OCI-LY3 (cell line): Measurements from ENCODE around the gene DDX4.

Experiments
- H2AFZ ChIP-seq: fragments of 200-600, 300-600 bp; shearing (Covaris generic); 2 replicates; pipeline ENCODE4 v1.6.0; 2014; ENCODE audit warnings: antibody characterized with exemption, low read depth, low read length
- H3K27ac ChIP-seq: fragments of 200-600, 300-600 bp; sonication (generic); 2 replicates; pipeline ENCODE4 v1.5.1; 2014; ENCODE audit warnings: mild to moderate bottlenecking, low read length, moderate library complexity, mixed read lengths
- H3K27me3 ChIP-seq: fragments of 200-600, 300-600 bp; sonication (generic); 2 replicates; pipeline ENCODE4 v1.6.1; 2014; ENCODE audit warnings: low read depth, low read length, mixed read lengths
- H3K36me3 ChIP-seq: fragments of 200-600, 300-600 bp; sonication (generic); replicated peaks from 2 replicates; pipeline ENCODE3; 2014; ENCODE audit warnings: low read depth, low read length, mixed read lengths
- H3K4me1 ChIP-seq: fragments of 300-600, 200-600 bp; sonication (generic); 2 replicates; pipeline ENCODE4 v1.6.1; 2014; ENCODE audit warnings: low read length, mixed read lengths
- H3K4me2 ChIP-seq: fragments of 200-600, 300-600 bp; sonication (generic); 2 replicates; pipeline ENCODE4 v1.6.1; 2014; ENCODE audit warnings: low read length, mixed read lengths
- H3K4me3 ChIP-seq: fragments of 300-600, 200-600 bp; sonication (generic); 2 replicates; pipeline ENCODE4 v1.5.1; 2014; ENCODE audit warnings: antibody characterized with exemption, mild to moderate bottlenecking, low read length, moderate library complexity
- H3K79me2 ChIP-seq: fragments of 300-600, 200-600 bp; shearing (Covaris generic); 2 replicates; pipeline ENCODE4 v1.6.1; 2014; ENCODE audit warnings: mild to moderate bottlenecking, low read length, mixed read lengths
- H3K9ac ChIP-seq: fragments of 300-600, 200-600 bp; shearing (Covaris generic); 2 replicates; pipeline ENCODE4 v1.6.0; 2014; ENCODE audit warnings: mild to moderate bottlenecking, low read length, moderate library complexity
- H3K9me3 ChIP-seq: fragments of 200-600, 300-600 bp; shearing (Covaris generic); 2 replicates; pipeline ENCODE4 v1.6.1; 2014; ENCODE audit warnings: low read length, mixed read lengths; ENCODE audit not compliant: insufficient read depth
- H4K20me1 ChIP-seq: fragments of 200-600, 300-600 bp; sonication (generic); 2 replicates; pipeline ENCODE4 v1.6.1; 2016; ENCODE audit warnings: low read length, mixed read lengths; ENCODE audit not compliant: insufficient read depth
- CTCF ChIP-seq: fragments of 200-600, 300-600 bp; sonication (generic); IDR thresholded peaks from 2 replicates; pipeline ENCODE4 v1.5.1; 2014; ENCODE audit warnings: antibody characterized with exemption, low read length, low read depth
- EZH2phosphoT487 ChIP-seq: fragments of 200-600 bp; shearing (Covaris generic); IDR thresholded peaks from 2 replicates; pipeline ENCODE4 v1.6.1; 2018; ENCODE audit warnings: antibody characterized with exemption, mixed run types, low read depth

The DDX4 gene

GRCh38 chr5:55737793-55738192 lies at the start of gene DDX4:
TSS of gene DDX4 (plus strand) at chr5:55738061. CDS start at chr5:55738964, 903 bp downstream.
- H3K9ac ChIP-seq = no peak within 1 kb of the TSS
- no peaks in the 10 kb centered on the region for H3K27me3 ChIP-seq
- H3K27ac ChIP-seq = no peak within 1 kb of the TSS
- H3K79me2 ChIP-seq = no peaks in the 10 kb centered on the region
- no peaks in the 10 kb centered on the region for H3K9me3 ChIP-seq
- H3K4me2 ChIP-seq = no peak within 1 kb of the TSS
- no peaks in the 10 kb centered on the region for H4K20me1 ChIP-seq
- no peaks in the 10 kb centered on the region for H3K36me3 ChIP-seq
- H2AFZ ChIP-seq = no peak within 1 kb of the TSS
- no peaks in the 10 kb centered on the region for H3K4me1 ChIP-seq
- H3K4me3 ChIP-seq = no peak within 1 kb of the TSS
- no peak for TF ChIP-seq CTCF
- no peak for TF ChIP-seq EZH2phosphoT487

- no peak overlapping the region for H3K27ac ChIP-seq
- H2AFZ ChIP-seq = no peak overlapping the region
- H3K36me3 ChIP-seq = no peaks in the 10 kb centered on the region
- no peaks in the 10 kb centered on the region for H4K20me1 ChIP-seq
- no peaks in the 10 kb centered on the region for H3K9me3 ChIP-seq
- H3K4me3 ChIP-seq = no peak overlapping the region
- no peaks in the 10 kb centered on the region for H3K27me3 ChIP-seq
- H3K79me2 ChIP-seq = no peaks in the 10 kb centered on the region
- H3K4me2 ChIP-seq = no peak overlapping the region
- H3K4me1 ChIP-seq = peaks cover 3% of the 10 kb centered on the region; the same call in 1 of the 2 replicates
- TF ChIP-seq CTCF (peak; percentile 63), EZH2phosphoT487 (no peak)
- no peak overlapping the region for H3K9ac ChIP-seq
Measured at GRCh38 chr5:55691265-55692105, 46.4 kb upstream of the DDX4 start.

GRCh38 chr5:55692106-55692417 lies 45.8 kb upstream of the DDX4 start:
- H3K9me3 ChIP-seq = no peaks in the 10 kb centered on the region
- no peaks in the 10 kb centered on the region for H3K27me3 ChIP-seq
- peaks cover 3% of the 10 kb centered on the region; the same call in 1 of the 2 replicates for H3K4me1 ChIP-seq
- H3K36me3 ChIP-seq = peaks cover under 1% of the 10 kb centered on the region
- no peak overlapping the region for H3K27ac ChIP-seq
- TF ChIP-seq EZH2phosphoT487 (no peak), CTCF (no peak)
- H3K4me3 ChIP-seq = no peak overlapping the region
- no peaks in the 10 kb centered on the region for H4K20me1 ChIP-seq
- H3K79me2 ChIP-seq = no peaks in the 10 kb centered on the region
- H3K9ac ChIP-seq = no peak overlapping the region
- H3K4me2 ChIP-seq = no peak overlapping the region
- H2AFZ ChIP-seq = no peak overlapping the region

GRCh38 chr5:55692509-55692908 lies 45.4 kb upstream of the DDX4 start:
- H3K9me3 ChIP-seq = no peaks in the 10 kb centered on the region
- H3K9ac ChIP-seq = no peak overlapping the region
- no peak overlapping the region for H3K4me3 ChIP-seq
- no peak overlapping the region for H3K4me2 ChIP-seq
- peaks cover 4% of the 10 kb centered on the region for H3K36me3 ChIP-seq
- H4K20me1 ChIP-seq = no peaks in the 10 kb centered on the region
- no peaks in the 10 kb centered on the region for H3K79me2 ChIP-seq
- no peaks in the 10 kb centered on the region for H3K27me3 ChIP-seq
- H3K4me1 ChIP-seq = peaks cover 3% of the 10 kb centered on the region; the same call in 1 of the 2 replicates
- H2AFZ ChIP-seq = no peak overlapping the region
- no peak for TF ChIP-seq EZH2phosphoT487
- TF ChIP-seq CTCF = no peak
- H3K27ac ChIP-seq = no peak overlapping the region
